HL-60 (cell line): ENCODE data around the gene ZNF397.

ENCODE experiments used
- CTCF ChIP-seq: IDR thresholded peaks from one replicate; pipeline ENCODE4 v1.5.1; 2011; ENCODE audit warnings: low read length, control low read depth, inconsistent platforms; ENCODE audit not compliant: insufficient read depth
- TF ChIP-seq, protein P1 (sequence below): IDR thresholded peaks from 2 replicates; pipeline ENCODE4 v1.6.1; 2012; ENCODE audit warnings: low read depth; ENCODE audit not compliant: insufficient replicate concordance

DNA sequence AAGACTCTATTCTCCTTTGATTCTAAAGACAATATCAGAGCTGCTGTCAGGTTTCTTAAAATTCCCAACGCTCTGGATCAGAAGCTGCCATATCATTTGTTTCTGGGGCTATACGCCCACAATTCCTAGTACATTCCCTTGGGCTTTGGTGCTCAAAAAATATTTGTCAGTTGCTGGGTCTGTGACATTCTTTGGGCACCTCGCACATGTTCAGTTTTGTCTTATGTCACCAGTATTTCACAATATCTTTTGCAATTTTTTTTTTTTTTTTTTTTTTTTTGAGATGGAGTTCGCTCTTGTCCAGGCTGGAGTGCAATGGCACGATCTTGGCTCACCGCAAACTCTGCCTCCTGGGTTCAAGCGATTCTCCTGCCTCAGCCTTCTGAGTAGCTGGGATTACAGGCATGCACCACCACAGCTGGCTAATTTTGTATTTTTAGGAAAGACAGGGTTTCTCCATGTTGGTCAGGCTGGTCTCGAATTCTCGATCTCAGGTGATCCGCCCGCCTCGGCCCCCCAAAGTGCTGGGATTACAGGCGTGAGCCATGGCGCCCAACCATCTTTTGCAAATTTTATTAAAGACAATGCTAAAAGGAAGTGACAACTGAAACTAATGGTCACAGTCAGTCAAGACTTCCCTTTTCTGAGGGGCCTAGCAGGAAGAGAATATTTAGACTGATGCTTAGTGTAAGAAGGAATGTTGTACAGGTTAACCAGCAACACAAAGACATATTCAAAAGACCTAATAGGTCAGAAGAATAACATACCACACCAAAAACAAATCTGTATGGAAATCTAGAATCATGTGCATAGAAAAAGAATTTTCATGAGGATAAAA is 6.8 kb downstream of the ZNF397 start:
- TF ChIP-seq CTCF: no peak
- TF ChIP-seq, protein P1, sequence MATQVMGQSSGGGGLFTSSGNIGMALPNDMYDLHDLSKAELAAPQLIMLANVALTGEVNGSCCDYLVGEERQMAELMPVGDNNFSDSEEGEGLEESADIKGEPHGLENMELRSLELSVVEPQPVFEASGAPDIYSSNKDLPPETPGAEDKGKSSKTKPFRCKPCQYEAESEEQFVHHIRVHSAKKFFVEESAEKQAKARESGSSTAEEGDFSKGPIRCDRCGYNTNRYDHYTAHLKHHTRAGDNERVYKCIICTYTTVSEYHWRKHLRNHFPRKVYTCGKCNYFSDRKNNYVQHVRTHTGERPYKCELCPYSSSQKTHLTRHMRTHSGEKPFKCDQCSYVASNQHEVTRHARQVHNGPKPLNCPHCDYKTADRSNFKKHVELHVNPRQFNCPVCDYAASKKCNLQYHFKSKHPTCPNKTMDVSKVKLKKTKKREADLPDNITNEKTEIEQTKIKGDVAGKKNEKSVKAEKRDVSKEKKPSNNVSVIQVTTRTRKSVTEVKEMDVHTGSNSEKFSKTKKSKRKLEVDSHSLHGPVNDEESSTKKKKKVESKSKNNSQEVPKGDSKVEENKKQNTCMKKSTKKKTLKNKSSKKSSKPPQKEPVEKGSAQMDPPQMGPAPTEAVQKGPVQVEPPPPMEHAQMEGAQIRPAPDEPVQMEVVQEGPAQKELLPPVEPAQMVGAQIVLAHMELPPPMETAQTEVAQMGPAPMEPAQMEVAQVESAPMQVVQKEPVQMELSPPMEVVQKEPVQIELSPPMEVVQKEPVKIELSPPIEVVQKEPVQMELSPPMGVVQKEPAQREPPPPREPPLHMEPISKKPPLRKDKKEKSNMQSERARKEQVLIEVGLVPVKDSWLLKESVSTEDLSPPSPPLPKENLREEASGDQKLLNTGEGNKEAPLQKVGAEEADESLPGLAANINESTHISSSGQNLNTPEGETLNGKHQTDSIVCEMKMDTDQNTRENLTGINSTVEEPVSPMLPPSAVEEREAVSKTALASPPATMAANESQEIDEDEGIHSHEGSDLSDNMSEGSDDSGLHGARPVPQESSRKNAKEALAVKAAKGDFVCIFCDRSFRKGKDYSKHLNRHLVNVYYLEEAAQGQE: no peak
